Measurements from ENCODE around the gene LBP.
A peak's percentile ranks its signal among the peaks of the same experiment; 100 is the strongest.
"Not testable (repeated sequence)": the region's sequence is repeated elsewhere in the genome, so short reads cannot be mapped to it uniquely, and the experiment has no call there.

The LBP gene

DNA sequence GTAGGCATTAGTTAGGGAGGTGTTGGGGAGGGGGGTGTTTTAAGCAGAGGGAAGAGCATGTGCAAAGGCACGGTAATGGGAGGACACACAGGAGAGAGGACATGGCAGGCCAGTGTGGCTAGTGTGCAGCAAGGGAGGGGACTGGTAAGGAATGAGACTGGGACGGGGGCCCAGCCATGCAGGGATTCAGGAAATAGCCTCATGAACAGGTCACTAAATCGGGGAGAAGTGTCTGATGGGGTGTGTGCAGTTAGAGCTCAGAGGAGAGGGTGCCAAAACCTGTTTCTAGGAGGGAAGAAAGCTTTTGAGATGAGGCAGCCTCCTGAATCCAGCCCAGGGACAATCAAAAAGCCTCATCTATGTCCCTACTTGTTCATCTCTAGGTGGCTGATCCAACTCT, 34.8 kb upstream of the LBP start:
- Mint-ChIP-seq H3K9me3 (no peaks in the 10 kb centered on the region), H3K27ac (peak overlapping the region in 1 of 2 donors; percentile 75), H3K4me1 (peaks cover 8% of the 10 kb centered on the region), H3K4me3 (no peak overlapping the region), H3K27me3 (peaks cover 44% of the 10 kb centered on the region)
- DNase-seq (no peak), ATAC-seq (no peak)

DNA sequence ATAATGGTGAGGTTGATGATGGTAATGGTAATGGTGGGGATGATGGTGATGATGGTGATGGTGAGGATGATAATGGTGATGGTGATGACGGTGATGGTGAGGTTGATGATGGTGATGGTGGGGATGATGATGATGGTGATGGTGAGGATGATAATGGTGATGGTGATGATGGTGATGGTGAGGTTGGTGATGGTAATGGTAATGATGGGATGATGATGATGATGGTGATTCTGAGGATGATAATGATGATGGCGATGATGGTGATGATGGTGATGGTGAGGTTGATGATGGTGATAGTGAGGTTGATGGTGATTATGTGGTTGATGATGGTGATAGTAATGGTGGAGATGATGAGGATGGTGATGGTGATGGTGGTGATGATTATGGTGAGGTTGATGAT, 32.6 kb upstream of the LBP start:
- Mint-ChIP-seq H3K4me1 (no peaks in the 10 kb centered on the region), H3K4me3 (no peak overlapping the region), H3K27me3 (peaks cover 38% of the 10 kb centered on the region), H3K27ac (no peak overlapping the region), H3K9me3 (no peaks in the 10 kb centered on the region)
- no peak for DNase-seq
- no peak for ATAC-seq

- not testable (repeated sequence) for DNase-seq, H3K9me3 Mint-ChIP-seq, H3K4me3 Mint-ChIP-seq, H3K4me1 Mint-ChIP-seq, H3K27ac Mint-ChIP-seq, ATAC-seq
- H3K27me3 Mint-ChIP-seq: peaks cover 38% of the 10 kb centered on the region
These were observed 31.9 kb upstream of the LBP start for GRCh38 chr20:38314350-38314749.

GRCh38 chr20:38315290-38315966, 30.9 kb upstream of the LBP start:
- Mint-ChIP-seq H3K27me3 (peaks cover 44% of the 10 kb centered on the region), H3K4me1 (no peaks in the 10 kb centered on the region), H3K4me3 (no peak overlapping the region), H3K9me3 (no peaks in the 10 kb centered on the region), H3K27ac (peak overlapping the region in 1 of 2 donors; percentile 40)
- DNase-seq (no peak), ATAC-seq (no peak)

- peaks cover 38% of the 10 kb centered on the region for H3K27me3 Mint-ChIP-seq
- H3K27ac Mint-ChIP-seq: no peak overlapping the region
- H3K9me3 Mint-ChIP-seq: no peaks in the 10 kb centered on the region
- DNase-seq (no peak), ATAC-seq (no peak)
- no peak overlapping the region for H3K4me3 Mint-ChIP-seq
- H3K4me1 Mint-ChIP-seq: no peaks in the 10 kb centered on the region
These were observed 29.9 kb upstream of the LBP start for GRCh38 chr20:38316341-38316740.

GRCh38 chr20:38317422-38317821, 28.9 kb upstream of the LBP start:
- DNase-seq (no peak), ATAC-seq (no peak)
- Mint-ChIP-seq H3K9me3 (no peaks in the 10 kb centered on the region), H3K27ac (no peak overlapping the region), H3K4me3 (no peak overlapping the region), H3K27me3 (peaks cover 32% of the 10 kb centered on the region), H3K4me1 (no peaks in the 10 kb centered on the region)

DNA sequence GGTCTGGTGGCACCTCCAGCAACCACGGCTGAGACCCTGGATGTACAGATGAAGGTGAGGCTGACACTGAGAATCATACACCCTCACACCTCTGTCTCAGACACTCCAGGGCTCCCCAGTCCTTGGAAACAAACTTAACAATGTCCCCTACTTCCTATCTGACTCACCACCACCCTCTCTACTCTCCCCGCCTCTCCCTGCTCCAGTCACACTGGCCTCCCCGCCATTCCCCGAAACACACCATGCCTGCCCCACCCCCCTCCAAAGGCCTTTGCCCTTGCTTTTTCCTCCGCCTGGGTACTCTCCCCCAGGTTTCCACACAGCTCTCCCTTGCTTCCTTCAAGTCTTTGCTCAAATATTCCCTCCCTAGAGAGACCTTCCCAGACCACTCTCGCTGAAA, 26.1 kb upstream of the LBP start:
- no peak overlapping the region for H3K27ac Mint-ChIP-seq
- no peak for DNase-seq
- no peak overlapping the region for H3K4me3 Mint-ChIP-seq
- no peaks in the 10 kb centered on the region for H3K4me1 Mint-ChIP-seq
- H3K9me3 Mint-ChIP-seq: no peaks in the 10 kb centered on the region
- H3K27me3 Mint-ChIP-seq: peaks cover 31% of the 10 kb centered on the region
- ATAC-seq: no peak

DNA sequence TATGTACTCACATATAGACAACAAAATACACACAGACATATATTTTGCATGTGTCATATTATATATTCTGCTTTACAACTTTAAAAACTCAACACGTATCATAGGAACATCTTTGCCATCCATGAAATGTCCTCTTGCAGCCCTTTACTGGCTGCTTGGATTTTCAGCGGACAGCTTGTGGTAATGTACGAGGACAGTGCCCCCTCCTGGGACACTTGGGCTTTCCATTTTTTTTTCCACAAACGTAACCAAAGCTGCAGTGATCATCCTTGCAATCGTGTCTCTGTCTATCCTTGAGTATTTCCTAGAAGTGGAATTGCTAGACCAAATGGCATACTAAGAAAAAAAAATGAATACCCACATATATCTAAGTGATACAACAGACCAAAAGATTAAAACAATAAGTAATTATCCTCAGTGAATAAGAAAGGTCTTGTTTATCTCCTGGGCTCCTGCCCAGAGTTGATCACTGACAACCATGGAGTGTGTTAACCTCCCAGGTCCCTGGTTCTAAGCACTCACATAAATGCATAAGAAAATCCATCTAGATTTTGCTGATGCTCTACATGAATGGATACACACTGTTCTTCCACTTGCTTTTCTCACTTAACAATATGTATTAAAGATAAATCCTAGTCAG, 24.2 kb upstream of the LBP start:
- Mint-ChIP-seq H3K27ac (no peak overlapping the region), H3K27me3 (peaks cover 23% of the 10 kb centered on the region), H3K9me3 (no peaks in the 10 kb centered on the region), H3K4me3 (no peak overlapping the region), H3K4me1 (no peaks in the 10 kb centered on the region)
- DNase-seq: no peak
- ATAC-seq: no peak

DNA sequence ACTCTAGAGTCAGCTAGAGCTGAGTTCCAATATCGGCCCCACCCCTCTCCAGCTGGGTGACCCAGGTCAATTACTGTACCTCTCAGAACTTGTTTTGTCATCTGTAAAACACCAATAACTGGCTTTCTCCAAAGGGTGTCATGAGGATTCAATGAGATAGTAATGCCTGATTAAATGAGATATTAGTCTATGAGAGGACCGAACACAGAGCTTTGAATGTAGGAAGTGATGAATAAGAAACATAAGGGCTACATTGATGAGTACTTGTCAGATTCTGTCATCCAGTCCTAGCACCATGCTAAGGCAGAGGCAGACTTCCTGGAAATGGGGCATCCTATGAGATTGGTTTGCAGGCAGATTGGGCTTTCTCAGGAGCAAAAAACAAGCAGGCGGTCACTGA, 22.1 kb upstream of the LBP start:
- Mint-ChIP-seq H3K4me3 (no peak overlapping the region), H3K27me3 (peaks cover 27% of the 10 kb centered on the region), H3K27ac (no peak overlapping the region), H3K4me1 (no peaks in the 10 kb centered on the region), H3K9me3 (no peaks in the 10 kb centered on the region)
- ATAC-seq: no peak
- DNase-seq: no peak

DNA sequence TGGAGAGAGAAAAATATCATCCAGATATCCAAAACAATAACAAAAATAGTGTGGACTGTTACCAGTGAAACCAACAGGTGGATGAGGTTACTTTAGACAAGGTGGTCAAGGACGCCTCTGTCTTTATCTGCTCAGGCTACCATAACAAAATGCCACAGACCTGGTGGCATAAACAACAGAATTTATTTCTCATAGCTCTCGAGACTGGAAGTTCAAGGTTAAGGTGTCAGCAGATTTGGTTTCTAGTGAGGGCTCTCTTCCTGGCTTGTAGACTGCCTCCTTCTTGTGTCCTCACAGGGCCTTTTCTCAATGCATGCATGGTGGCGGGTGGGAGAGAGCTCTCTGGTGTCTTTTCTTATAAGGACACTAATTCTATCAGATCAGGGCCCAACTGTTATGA, 21.1 kb upstream of the LBP start:
- no peak overlapping the region for H3K4me3 Mint-ChIP-seq
- H3K27ac Mint-ChIP-seq: no peak overlapping the region
- no peaks in the 10 kb centered on the region for H3K4me1 Mint-ChIP-seq
- DNase-seq: no peak
- peaks cover 21% of the 10 kb centered on the region for H3K27me3 Mint-ChIP-seq
- no peak for ATAC-seq
- no peaks in the 10 kb centered on the region for H3K9me3 Mint-ChIP-seq

DNA sequence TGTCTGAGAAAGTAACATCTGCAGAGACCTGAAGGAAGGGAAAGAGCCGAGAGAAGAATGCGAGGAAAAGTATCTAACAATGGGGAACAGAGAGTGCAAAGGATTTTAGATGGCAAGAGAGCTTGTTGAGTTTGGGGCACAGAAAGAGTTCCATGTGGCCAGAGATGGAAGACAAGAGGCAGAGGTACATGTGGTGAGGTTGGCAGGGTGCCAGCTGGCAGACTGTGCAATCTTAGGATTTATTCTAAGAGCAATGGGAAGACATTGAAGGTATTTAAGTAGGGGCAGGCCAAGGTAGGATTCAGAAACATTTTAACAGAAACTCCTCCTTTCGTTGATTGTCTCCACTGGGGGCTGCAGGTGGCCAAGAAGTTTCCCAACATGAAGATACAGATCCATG, 20.4 kb upstream of the LBP start:
- Mint-ChIP-seq H3K27me3 (peaks cover 15% of the 10 kb centered on the region), H3K4me3 (no peak overlapping the region), H3K27ac (no peak overlapping the region), H3K4me1 (no peaks in the 10 kb centered on the region), H3K9me3 (no peaks in the 10 kb centered on the region)
- DNase-seq (no peak), ATAC-seq (no peak)

DNA sequence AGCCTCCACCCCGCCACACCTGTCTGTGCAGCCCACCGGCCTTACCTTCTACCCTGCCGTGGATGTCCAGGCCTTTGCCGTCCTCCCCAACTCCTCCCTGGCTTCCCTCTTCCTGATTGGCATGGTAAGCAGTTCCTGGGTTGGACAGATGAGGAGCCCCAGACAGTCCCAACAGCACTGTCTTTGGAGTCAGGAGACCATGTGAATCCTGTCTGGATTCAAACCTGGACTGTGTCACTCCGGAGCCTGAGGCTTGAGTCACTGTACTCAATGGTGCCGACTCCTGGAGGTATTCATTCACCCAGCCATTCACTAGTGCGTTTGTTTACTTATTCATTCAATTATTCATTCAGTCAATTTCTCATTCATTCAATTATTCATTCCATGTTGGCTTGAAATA, 20.0 kb upstream of the LBP start:
- Mint-ChIP-seq H3K27me3 (peaks cover 15% of the 10 kb centered on the region), H3K27ac (no peak overlapping the region), H3K4me1 (no peaks in the 10 kb centered on the region), H3K9me3 (no peaks in the 10 kb centered on the region), H3K4me3 (no peak overlapping the region)
- DNase-seq: no peak
- no peak for ATAC-seq

GRCh38 chr20:38330638-38331037, 15.6 kb upstream of the LBP start:
- no peak overlapping the region for H3K4me3 Mint-ChIP-seq
- ATAC-seq (no peak), DNase-seq (no peak)
- no peak overlapping the region for H3K27ac Mint-ChIP-seq
- H3K9me3 Mint-ChIP-seq: no peaks in the 10 kb centered on the region
- H3K27me3 Mint-ChIP-seq: peaks cover 38% of the 10 kb centered on the region
- H3K4me1 Mint-ChIP-seq: no peaks in the 10 kb centered on the region

DNA sequence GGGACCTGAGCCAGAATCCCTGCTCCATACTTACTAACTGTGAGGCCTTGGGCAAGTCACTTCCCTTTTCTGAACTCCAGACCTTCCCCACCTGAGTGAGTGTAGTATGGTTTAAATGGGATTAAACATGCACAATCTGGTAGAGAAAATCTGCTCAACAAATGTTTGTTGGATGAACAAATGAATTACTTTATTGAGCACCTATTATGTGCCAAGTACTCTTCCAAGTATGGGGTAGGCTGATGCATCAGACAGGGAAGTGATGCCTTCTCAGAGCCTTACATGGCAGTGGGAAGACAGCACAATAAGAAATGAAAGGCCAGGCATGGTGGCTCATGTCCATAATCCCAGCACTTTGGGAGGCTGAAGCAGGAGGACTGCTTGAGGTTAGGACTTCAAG, 15.0 kb upstream of the LBP start:
- H3K27me3 Mint-ChIP-seq: peaks cover 44% of the 10 kb centered on the region
- no peak for ATAC-seq
- no peak overlapping the region for H3K27ac Mint-ChIP-seq
- no peak overlapping the region for H3K4me3 Mint-ChIP-seq
- no peaks in the 10 kb centered on the region for H3K4me1 Mint-ChIP-seq
- peaks cover 0 to 4% of the 10 kb centered on the region in 2 donors for H3K9me3 Mint-ChIP-seq
- DNase-seq: no peak

DNA sequence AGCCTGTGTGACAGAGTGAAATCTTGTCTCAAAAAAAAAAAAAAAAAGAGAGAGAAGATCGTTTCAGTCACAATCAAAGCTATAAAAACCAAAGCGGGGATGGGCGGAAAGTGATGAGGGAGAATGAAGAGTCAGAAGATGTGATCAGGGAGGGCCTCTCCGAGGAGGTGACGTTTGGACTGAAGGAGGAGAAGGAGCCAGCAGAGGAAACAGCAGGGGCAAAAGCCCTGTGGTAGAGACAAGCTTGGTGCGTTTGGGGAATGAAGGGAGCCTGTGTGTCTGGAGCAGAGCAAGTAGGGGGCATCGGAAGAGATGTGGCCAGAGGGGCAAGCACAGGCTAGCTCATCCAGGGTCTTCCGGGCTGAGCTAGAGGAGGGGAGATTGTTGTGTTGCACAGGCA, 14.5 kb upstream of the LBP start:
- no peak for ATAC-seq
- Mint-ChIP-seq H3K27ac (no peak overlapping the region), H3K9me3 (peaks cover 0 to 7% of the 10 kb centered on the region in 2 donors), H3K4me3 (no peak overlapping the region), H3K27me3 (peaks cover 46% of the 10 kb centered on the region), H3K4me1 (no peaks in the 10 kb centered on the region)
- no peak for DNase-seq

- Mint-ChIP-seq H3K27me3 (peaks cover 57% of the 10 kb centered on the region), H3K9me3 (peaks cover 7 to 23% of the 10 kb centered on the region in 2 donors), H3K4me1 (no peaks in the 10 kb centered on the region), H3K4me3 (no peak overlapping the region), H3K27ac (no peak overlapping the region)
- ATAC-seq: no peak
- DNase-seq: no peak
These were observed 12.3 kb upstream of the LBP start for GRCh38 chr20:38334016-38334415.

- Mint-ChIP-seq H3K27ac (no peak overlapping the region), H3K4me3 (no peak overlapping the region), H3K9me3 (peaks cover 7 to 23% of the 10 kb centered on the region in 2 donors), H3K27me3 (peaks cover 54% of the 10 kb centered on the region), H3K4me1 (no peaks in the 10 kb centered on the region)
- DNase-seq (no peak), ATAC-seq (no peak)
These were observed 9.6 kb upstream of the LBP start for GRCh38 chr20:38336726-38337125.
